H1 (cell line): ENCODE results near the gene FLNA. TPM values are rescaled to one million over a fixed set of nuclear protein-coding genes. Genes with fewer than 3 reads are reported as not detected.
A peak's percentile ranks its signal among the peaks of the same experiment; 100 is the strongest.
"Not testable (repeated sequence)": the region's sequence is repeated elsewhere in the genome, so short reads cannot be mapped to it uniquely, and the experiment has no call there.

Source experiments
- CTCF ChIA-PET: fragments of 300-600 bp; sonication (Branson Sonifier 250); formaldehyde crosslinking; loops from one replicate; lab custom pipeline; 2021; ENCODE audit not compliant: partially characterized antibody; lab: Charles Lee
- POLR2A ChIA-PET: fragments of 300-600 bp; sonication (Branson Sonifier 250); formaldehyde crosslinking; loops from one replicate; lab custom pipeline; 2021; ENCODE audit warnings: inconsistent platforms; ENCODE audit not compliant: partially characterized antibody; lab: Charles Lee
- DNase-seq, 2 experiments: peaks; one replicate each; pipeline versions ENCODE4 v3.0.0 to v3.0.0-alpha.2; 2010 to 2022; ENCODE audit warnings: low spot score in 2 of 2, low read depth in 1 of 2, mixed read lengths in 1 of 2
- FAIRE-seq: peaks from 2 replicates; lab custom pipeline; 2011; peaks lifted over from hg19 to GRCh38; lab: Jason Lieb, UNC
- H2AFZ ChIP-seq: 2 replicates; pipeline ENCODE4 v1.8.1; 2012; ENCODE audit warnings: low read length, inconsistent platforms
- H2AK5ac ChIP-seq: 2 replicates; pipeline ENCODE4 v1.6.1; 2013; ENCODE audit warnings: low read depth, low read length
- H2BK120ac ChIP-seq: replicated peaks from 2 replicates; pipeline ENCODE3; 2013; ENCODE audit warnings: low read depth, low read length, inconsistent platforms
- H2BK12ac ChIP-seq: 2 replicates; pipeline ENCODE4 v1.6.1; 2013; ENCODE audit warnings: low read depth, low read length
- H2BK15ac ChIP-seq: 2 replicates; pipeline ENCODE4 v1.6.1; 2013; ENCODE audit warnings: low read length
- H2BK20ac ChIP-seq: 2 replicates; pipeline ENCODE4 v1.6.1; 2013; ENCODE audit warnings: low read length
- H2BK5ac ChIP-seq: 2 replicates; pipeline ENCODE4 v1.6.1; 2013; ENCODE audit warnings: low read depth, low read length
- H3K14ac ChIP-seq: 2 replicates; pipeline ENCODE4 v1.6.1; 2013; ENCODE audit warnings: inconsistent platforms; ENCODE audit not compliant: insufficient read length
- H3K18ac ChIP-seq: 2 replicates; pipeline ENCODE4 v1.6.1; 2013; ENCODE audit warnings: low read length; ENCODE audit errors: extremely low read depth
- H3K23ac ChIP-seq: 2 replicates; pipeline ENCODE4 v1.6.1; 2013; ENCODE audit warnings: inconsistent platforms; ENCODE audit not compliant: insufficient read length
- H3K23me2 ChIP-seq: 2 replicates; pipeline ENCODE4 v1.6.1; 2013; ENCODE audit warnings: low read depth, low read length
- H3K27ac ChIP-seq: 2 replicates; pipeline ENCODE4 v1.6.1; 2011; ENCODE audit warnings: low read depth, low read length, inconsistent platforms
- H3K27me3 ChIP-seq, 4 experiments: replicated peaks in 1 of 4; 1 replicate in 1 of 4; 2 replicates in 3 of 4; pipeline versions ENCODE4 v1.6.1 to v1.8.1; 2011 to 2013; ENCODE audit warnings: low read length in 3 of 4, mild to moderate bottlenecking in 3 of 4, inconsistent platforms in 2 of 4, mixed read lengths in 2 of 4, moderate library complexity in 1 of 4; ENCODE audit not compliant: control insufficient read depth in 3 of 4, insufficient read depth in 3 of 4; ENCODE audit errors: extremely low read depth in 1 of 4
- H3K36me3 ChIP-seq, 4 experiments: 2 replicates each; pipeline versions ENCODE4 v1.6.1 to v1.8.1; 2011 to 2013; ENCODE audit warnings: mild to moderate bottlenecking in 4 of 4, low read length in 3 of 4, moderate library complexity in 2 of 4, control low read depth in 1 of 4, inconsistent platforms in 1 of 4; ENCODE audit not compliant: insufficient read depth in 4 of 4, control insufficient read depth in 2 of 4
- H3K4ac ChIP-seq: replicated peaks from 2 replicates; pipeline ENCODE3; 2013; ENCODE audit warnings: low read length, low read depth, mixed read lengths, inconsistent platforms; ENCODE audit not compliant: insufficient read length
- H3K4me1 ChIP-seq, 4 experiments: replicated peaks in 1 of 4; 1 replicate in 1 of 4; 2 replicates in 3 of 4; pipeline versions ENCODE4 v1.6.1 to v1.8.1; 2011 to 2013; ENCODE audit warnings: low read length in 3 of 4, inconsistent platforms in 2 of 4, mixed read lengths in 1 of 4; ENCODE audit not compliant: insufficient read depth in 4 of 4, control insufficient read depth in 3 of 4
- H3K4me2 ChIP-seq, 2 experiments: 2 replicates each; pipeline versions ENCODE4 v1.6.1 to v1.8.1; 2011 to 2013; ENCODE audit warnings: low read depth in 2 of 2, low read length in 2 of 2, control low read depth in 1 of 2, inconsistent platforms in 1 of 2, mild to moderate bottlenecking in 1 of 2; ENCODE audit not compliant: insufficient read depth in 1 of 2
- H3K4me3 ChIP-seq, 4 experiments: fragments of 200-600, 300-600 bp in 1 of 4; sonication (generic), shearing (Covaris generic), sonication (Bioruptor Twin) in 1 of 4; 2 replicates each; pipeline versions ENCODE4 v1.5.1 to v1.8.1; 2011 to 2016; ENCODE audit warnings: low read length in 4 of 4, low read depth in 3 of 4, control low read depth in 2 of 4, inconsistent platforms in 2 of 4, mild to moderate bottlenecking in 2 of 4, mixed read lengths in 1 of 4, moderate library complexity in 1 of 4; ENCODE audit not compliant: insufficient read depth in 2 of 4; ENCODE audit errors: extremely low read depth in 1 of 4
- H3K56ac ChIP-seq: replicated peaks from 2 replicates; pipeline ENCODE3; 2013; ENCODE audit warnings: low read depth, mild to moderate bottlenecking, mixed read lengths, low read length, inconsistent platforms; ENCODE audit not compliant: insufficient read length
- H3K79me1 ChIP-seq: 2 replicates; pipeline ENCODE4 v1.6.1; 2013; ENCODE audit warnings: low read depth, low read length, control low read depth
- H3K79me2 ChIP-seq, 2 experiments: 2 replicates each; pipeline versions ENCODE4 v1.6.1 to v1.8.1; 2012 to 2013; ENCODE audit warnings: low read length in 2 of 2, mild to moderate bottlenecking in 2 of 2, inconsistent platforms in 1 of 2; ENCODE audit not compliant: insufficient read depth in 2 of 2, control insufficient read depth in 1 of 2
- H3K9ac ChIP-seq, 4 experiments: replicated peaks in 1 of 4; 1 replicate in 1 of 4; 2 replicates in 3 of 4; pipeline versions ENCODE4 v1.6.1 to v1.8.1; 2011 to 2013; ENCODE audit warnings: low read depth in 3 of 4, low read length in 3 of 4, control low read depth in 2 of 4, mild to moderate bottlenecking in 2 of 4, moderate library complexity in 2 of 4, inconsistent platforms in 1 of 4; ENCODE audit errors: extremely low read depth in 1 of 4
- H3K9me3 ChIP-seq, 2 experiments: 2 replicates each; pipeline versions ENCODE4 v1.6.1 to v1.8.1; 2012 to 2013; ENCODE audit warnings: mild to moderate bottlenecking in 2 of 2, moderate library complexity in 2 of 2, control low read depth in 1 of 2, inconsistent platforms in 1 of 2, low read depth in 1 of 2, low read length in 1 of 2, mixed read lengths in 1 of 2; ENCODE audit not compliant: insufficient read depth in 2 of 2
- H4K20me1 ChIP-seq, 2 experiments: replicated peaks in 1 of 2; 2 replicates each; pipeline versions ENCODE3 to v1.8.1; 2011 to 2013; ENCODE audit warnings: inconsistent platforms in 2 of 2, low read length in 2 of 2, mild to moderate bottlenecking in 1 of 2; ENCODE audit not compliant: insufficient read depth in 2 of 2, control insufficient read depth in 1 of 2
- H4K5ac ChIP-seq: 2 replicates; pipeline ENCODE4 v1.6.1; 2013; ENCODE audit warnings: low read length, low read depth, mixed read lengths, inconsistent platforms; ENCODE audit not compliant: insufficient read length
- H4K8ac ChIP-seq: 2 replicates; pipeline ENCODE4 v1.8.0; 2013; ENCODE audit warnings: mild to moderate bottlenecking, moderate library complexity, low read length, inconsistent platforms; ENCODE audit not compliant: insufficient read depth; ENCODE audit errors: extremely low read depth
- H4K91ac ChIP-seq: replicated peaks from 2 replicates; pipeline ENCODE3; 2013; ENCODE audit warnings: low read length, mixed read lengths, inconsistent platforms; ENCODE audit not compliant: insufficient read length
- WGBS, 2 experiments: shearing (Covaris generic) in 1 of 2; methylation state at CpG; one replicate each; pipeline versions ENCODE4 v1.1.6 to v1.1.7; 2013 to 2015; ENCODE audit warnings: low lambda C conversion rate in 2 of 2, mixed read lengths in 2 of 2, inconsistent platforms in 1 of 2, low coverage in 1 of 2, missing lambda C conversion rate in 1 of 2; ENCODE audit not compliant: insufficient replicate concordance in 2 of 2, insufficient coverage in 1 of 2, insufficient read length in 1 of 2; ENCODE audit errors: extremely low coverage in 1 of 2, missing lambda C conversion rate in 1 of 2; 5-methylcytosine and 5-hydroxymethylcytosine counted together
- polyA plus RNA-seq, 7 experiments: library from polyadenylated mRNA; depleted of rRNA in 3 of 7; stranded (reverse) in 5 of 7; unstranded in 2 of 7; fragments of >200 nt in 5 of 7; fragments of 200-250 nt in 2 of 7; gene quantifications; 1 replicate in 5 of 7; 2 replicates in 1 of 7; 4 replicates in 1 of 7; pipeline versions ENCODE4 v1.2.1 to v1.2.3, GENCODE V29; 2011 to 2013; ENCODE audit warnings: missing spikeins in 2 of 7, mixed read lengths in 2 of 7
- total RNA-seq: library from RNA; stranded (reverse); fragmentation: NEBNext Ultra II Directional; extraction: Animal tissue kit (Norgen Biotek cat#: 25700); gene quantifications from 2 replicates; pipeline ENCODE4 v1.2.1, GENCODE V29; 2021

The FLNA gene
- total and polyA plus RNA-seq, 2 of the 8 experiments (the other 6 are each of a cell fraction or from before 2014, with no cell fraction given): 315 to 925 TPM

- H2BK15ac ChIP-seq, H3K4me3 ChIP-seq, H3K79me2 ChIP-seq, H2BK12ac ChIP-seq, H3K27me3 ChIP-seq, H4K8ac ChIP-seq, CTCF ChIA-PET, H2AFZ ChIP-seq, H3K27ac ChIP-seq, H3K18ac ChIP-seq, H2BK120ac ChIP-seq, H3K4me1 ChIP-seq, H3K4ac ChIP-seq, H3K56ac ChIP-seq, H3K23me2 ChIP-seq, H4K20me1 ChIP-seq, H3K79me1 ChIP-seq, H2AK5ac ChIP-seq, H2BK20ac ChIP-seq, H3K4me2 ChIP-seq, H2BK5ac ChIP-seq, H3K9me3 ChIP-seq, DNase-seq, H3K23ac ChIP-seq, H4K5ac ChIP-seq, POLR2A ChIA-PET, H3K9ac ChIP-seq, H3K36me3 ChIP-seq, H3K14ac ChIP-seq, H4K91ac ChIP-seq: not testable (repeated sequence)
- no CpG with 5 or more reads among the region's 115 CpGs for WGBS, 2 experiments
- peak; percentile 96 for FAIRE-seq
Observed at GRCh38 chrX:154341399-154342298, 32.8 kb downstream of the FLNA start.
